Colonic mucosa (tissue), 4 donors: Measurements from ENCODE around the gene RBM28. TPM values are rescaled to one million over a fixed set of nuclear protein-coding genes. Genes with fewer than 3 reads are reported as not detected.
A peak's percentile ranks its signal among the peaks of the same experiment; 100 is the strongest.

Experiments used
- DNase-seq: peaks from one replicate; pipeline ENCODE4 v3.0.0-alpha.2; 2020
- H3K27ac ChIP-seq: fragments of 200-600 bp; one replicate; pipeline ENCODE4 v1.8.0; 2021
- H3K27me3 ChIP-seq: fragments of 200-600 bp; one replicate; pipeline ENCODE4 v1.8.0; 2021
- H3K36me3 ChIP-seq: fragments of 200-600 bp; one replicate; pipeline ENCODE4 v1.8.0; 2021
- H3K4me1 ChIP-seq: fragments of 200-600 bp; one replicate; pipeline ENCODE4 v1.8.0; 2021; ENCODE audit warnings: mild to moderate bottlenecking
- H3K4me3 ChIP-seq: fragments of 200-600 bp; one replicate; pipeline ENCODE4 v1.8.0; 2021
- H3K9ac ChIP-seq, 2 donors: one replicate each; pipeline ENCODE4 v1.7.0; 2013; ENCODE audit warnings: control low read depth in 2 of 2, low read depth in 2 of 2, low read length in 2 of 2
- H3K9me3 ChIP-seq: fragments of 200-600 bp; one replicate; pipeline ENCODE4 v1.8.0; 2021
- CTCF ChIP-seq: fragments of 200-600 bp; IDR thresholded peaks from one replicate; pipeline ENCODE4 v1.8.0; 2022; ENCODE audit warnings: antibody characterized with exemption, mild to moderate bottlenecking
- intact Hi-C: fragments of 100-400 bp; cut with DNase I; formaldehyde crosslinking; loops from one replicate; pipeline ENCODE4 v1.14.1; 2022
- total RNA-seq, 2 donors: library from RNA; stranded (reverse); fragmentation: NEBNext Ultra II Directional in 1 of 2; extraction: Animal tissue kit (Norgen Biotek cat#: 25700) in 1 of 2; gene quantifications; one replicate each; pipeline ENCODE4 v1.2.1, GENCODE V29; 2021
- donor health status: healthy.
- donor health status: DM: no; HTN: no; CAD: no.
- donor health status: DM: no; HTN: no; CAD: no.

Gene RBM28
- total RNA-seq, 2 donors from 2014 or later, result 16.3 to 30.6 TPM

GRCh38 chr7:128349466-128349825 is 5.7 kb upstream of the RBM28 start:
- Histone ChIP-seq H3K36me3 (no peaks in the 10 kb centered on the region), H3K4me1 (peaks cover 3% of the 10 kb centered on the region), H3K4me3 (no peak overlapping the region), H3K27ac (no peak overlapping the region), H3K9ac (no peak overlapping the region), H3K9me3 (no peaks in the 10 kb centered on the region), H3K27me3 (peaks cover 18% of the 10 kb centered on the region)
- no peak for TF ChIP-seq CTCF
- no peak for DNase-seq
- intact Hi-C loops, result loop anchor here (2.0 kb wide), 1 partner anchor 39 kb away; no protein-coding TSS in a partner anchor

- no peak for DNase-seq
- H3K27ac ChIP-seq, result no peak overlapping the region
- H3K36me3 ChIP-seq, result no peaks in the 10 kb centered on the region
- H3K4me1 ChIP-seq, result peaks cover 4% of the 10 kb centered on the region
- H3K4me3 ChIP-seq, result no peak overlapping the region
- TF ChIP-seq CTCF, result peak; percentile 28
- peaks cover 17% of the 10 kb centered on the region for H3K27me3 ChIP-seq
- H3K9me3 ChIP-seq, result no peaks in the 10 kb centered on the region
- H3K9ac ChIP-seq, result no peak overlapping the region
- intact Hi-C loops, result loop anchor here (2.0 kb wide), 1 partner anchor 41 kb away; no protein-coding TSS in a partner anchor
These were observed 4.0 kb upstream of the RBM28 start for GRCh38 chr7:128347647-128348097.

GRCh38 chr7:128344431-128344774 is 695 bp upstream of the RBM28 start:
- Histone ChIP-seq H3K9me3 (no peaks in the 10 kb centered on the region), H3K4me3 (no peak overlapping the region), H3K27ac (no peak overlapping the region), H3K27me3 (no peaks in the 10 kb centered on the region), H3K4me1 (peaks cover 9% of the 10 kb centered on the region), H3K36me3 (no peaks in the 10 kb centered on the region), H3K9ac (no peak overlapping the region)
- DNase-seq, result no peak
- no peak for TF ChIP-seq CTCF
- intact Hi-C loops, result no loop called here

- Histone ChIP-seq H3K27ac (no peak overlapping the region), H3K9ac (no peak overlapping the region), H3K27me3 (no peaks in the 10 kb centered on the region), H3K9me3 (no peaks in the 10 kb centered on the region), H3K36me3 (no peaks in the 10 kb centered on the region), H3K4me1 (peaks cover 9% of the 10 kb centered on the region), H3K4me3 (no peak overlapping the region)
- no peak for TF ChIP-seq CTCF
- DNase-seq, result no peak
- intact Hi-C loops, result no loop called here
These were observed 2.0 kb downstream of the RBM28 start for GRCh38 chr7:128341733-128342132.

- Histone ChIP-seq H3K9me3 (no peaks in the 10 kb centered on the region), H3K27me3 (no peaks in the 10 kb centered on the region), H3K4me1 (no peaks in the 10 kb centered on the region), H3K36me3 (peaks cover 20% of the 10 kb centered on the region), H3K27ac (no peak overlapping the region), H3K9ac (no peak overlapping the region), H3K4me3 (no peak overlapping the region)
- no peak for TF ChIP-seq CTCF
- intact Hi-C loops, result no loop called here
- DNase-seq, result no peak
These were observed 8.0 kb downstream of the RBM28 start for GRCh38 chr7:128335730-128336129.

- intact Hi-C loops, result no loop called here
- no peaks in the 10 kb centered on the region for H3K27me3 ChIP-seq
These were observed 19.4 kb downstream of the RBM28 start for GRCh38 chr7:128324368-128324680.

More at GRCh38 chr7:128324368-128324680, 19.4 kb downstream of the RBM28 start:
- Histone ChIP-seq H3K9me3 (no peaks in the 10 kb centered on the region), H3K9ac (no peak overlapping the region), H3K4me1 (no peaks in the 10 kb centered on the region), H3K36me3 (peaks cover 22% of the 10 kb centered on the region), H3K27ac (no peak overlapping the region), H3K4me3 (no peak overlapping the region)
- DNase-seq, result no peak
- no peak for TF ChIP-seq CTCF
